Breast epithelium (tissue), 4 donors: ENCODE measurements around the gene SDR9C7. TPM values are rescaled to one million over a fixed set of nuclear protein-coding genes. Genes with fewer than 3 reads are reported as not detected.
"Not testable (repeated sequence)": the region's sequence is repeated elsewhere in the genome, so short reads cannot be mapped to it uniquely, and the experiment has no call there.

ENCODE experiments used
- DNase-seq, 2 donors: peaks; one replicate each; pipeline ENCODE4 v3.0.0-alpha.2; 2019; ENCODE audit warnings: low spot score in 2 of 2
- H3K27ac ChIP-seq, 2 donors: fragments of 200-600 bp; sonication (generic) in 1 of 2; one replicate each; pipeline ENCODE4 v1.5.1; 2016 to 2019; ENCODE audit warnings: mild to moderate bottlenecking in 1 of 2
- H3K27me3 ChIP-seq, 2 donors: fragments of 200-600 bp; sonication (generic) in 1 of 2; one replicate each; pipeline versions ENCODE4 v1.5.1 to v1.6.0; 2017 to 2019; ENCODE audit warnings: control low read depth in 1 of 2, mild to moderate bottlenecking in 1 of 2
- H3K36me3 ChIP-seq: fragments of 200-600 bp; one replicate; pipeline ENCODE4 v1.5.1; 2019
- H3K4me1 ChIP-seq, 2 donors: fragments of 200-600 bp; sonication (generic); one replicate each; pipeline ENCODE4 v1.5.1; 2016 to 2019; ENCODE audit warnings: control low read depth in 1 of 2
- H3K4me3 ChIP-seq, 3 donors: fragments of 200-600 bp; sonication (generic); 1 replicate in 2 of 3; 2 replicates in 1 of 3; pipeline ENCODE4 v1.5.1; 2016 to 2019; ENCODE audit warnings: mild to moderate bottlenecking in 3 of 3, moderate library complexity in 2 of 3
- H3K9me3 ChIP-seq, 2 donors: fragments of 200-600 bp; sonication (generic) in 1 of 2; one replicate each; pipeline ENCODE4 v1.5.1; 2016 to 2019; ENCODE audit warnings: control low read depth in 1 of 2
- POLR2A ChIP-seq: fragments of 450-650 bp; IDR thresholded peaks from one replicate; pipeline ENCODE4 v1.6.1; 2016; ENCODE audit warnings: antibody characterized with exemption, mild to moderate bottlenecking, moderate library complexity
- POLR2AphosphoS5 ChIP-seq, 3 donors: sonication (generic); formaldehyde crosslinking; IDR thresholded peaks; one replicate each; pipeline ENCODE4 v1.6.1; 2017; ENCODE audit warnings: antibody characterized with exemption in 3 of 3
- intact Hi-C: fragments of 100-400 bp; cut with DNase I; formaldehyde crosslinking; loops from one replicate; pipeline ENCODE4 v1.15.1; 2023; ENCODE audit warnings: low total_unique reads
- total RNA-seq, 3 donors: library from RNA; depleted of rRNA; stranded (reverse); fragments of >200 nt; gene quantifications; one replicate each; pipeline ENCODE4 v1.1.0, GENCODE V29; 2016
- TF ChIP-seq, protein P1 (sequence below), 3 donors: fragments of 450-650 bp; IDR thresholded peaks; one replicate each; pipeline ENCODE4 v1.5.1; 2016 to 2017; ENCODE audit warnings: antibody characterized with exemption in 3 of 3, mild to moderate bottlenecking in 3 of 3, moderate library complexity in 3 of 3

SDR9C7 gene
- total RNA-seq, 3 donors from 2014 or later: not detected

DNA sequence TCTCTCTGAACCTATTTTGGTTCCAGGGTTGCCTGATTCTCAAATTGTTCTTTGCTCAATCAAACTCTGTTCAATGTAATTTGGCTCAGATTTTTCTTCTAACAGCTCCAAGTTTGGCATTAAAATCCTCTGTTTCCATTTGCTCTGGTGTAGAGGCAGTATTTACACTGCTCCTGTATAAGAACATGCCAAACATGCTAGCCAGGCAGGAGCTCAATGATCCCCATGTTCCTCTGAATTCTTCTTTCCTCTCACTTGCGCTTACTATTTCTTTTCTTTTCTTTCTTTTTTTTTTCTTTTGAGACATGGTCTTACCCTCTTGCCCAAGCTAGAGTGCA, 17.2 kb downstream of the SDR9C7 start:
- H3K4me3 ChIP-seq: no peak overlapping the region
- TF ChIP-seq, protein P1, sequence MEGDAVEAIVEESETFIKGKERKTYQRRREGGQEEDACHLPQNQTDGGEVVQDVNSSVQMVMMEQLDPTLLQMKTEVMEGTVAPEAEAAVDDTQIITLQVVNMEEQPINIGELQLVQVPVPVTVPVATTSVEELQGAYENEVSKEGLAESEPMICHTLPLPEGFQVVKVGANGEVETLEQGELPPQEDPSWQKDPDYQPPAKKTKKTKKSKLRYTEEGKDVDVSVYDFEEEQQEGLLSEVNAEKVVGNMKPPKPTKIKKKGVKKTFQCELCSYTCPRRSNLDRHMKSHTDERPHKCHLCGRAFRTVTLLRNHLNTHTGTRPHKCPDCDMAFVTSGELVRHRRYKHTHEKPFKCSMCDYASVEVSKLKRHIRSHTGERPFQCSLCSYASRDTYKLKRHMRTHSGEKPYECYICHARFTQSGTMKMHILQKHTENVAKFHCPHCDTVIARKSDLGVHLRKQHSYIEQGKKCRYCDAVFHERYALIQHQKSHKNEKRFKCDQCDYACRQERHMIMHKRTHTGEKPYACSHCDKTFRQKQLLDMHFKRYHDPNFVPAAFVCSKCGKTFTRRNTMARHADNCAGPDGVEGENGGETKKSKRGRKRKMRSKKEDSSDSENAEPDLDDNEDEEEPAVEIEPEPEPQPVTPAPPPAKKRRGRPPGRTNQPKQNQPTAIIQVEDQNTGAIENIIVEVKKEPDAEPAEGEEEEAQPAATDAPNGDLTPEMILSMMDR (IDR thresholded peaks at IDR 0.05): no peak
- no peak for TF ChIP-seq POLR2AphosphoS5 (IDR thresholded peaks at IDR 0.05)
- TF ChIP-seq POLR2A: no peak
- no peaks in the 10 kb centered on the region for H3K4me1 ChIP-seq
- H3K27ac ChIP-seq: no peak overlapping the region
- DNase-seq: no peak
- H3K9me3 ChIP-seq: no peaks in the 10 kb centered on the region
- intact Hi-C loops: no loop called here
- no peaks in the 10 kb centered on the region for H3K36me3 ChIP-seq
- H3K27me3 ChIP-seq: no peaks in the 10 kb centered on the region

DNA sequence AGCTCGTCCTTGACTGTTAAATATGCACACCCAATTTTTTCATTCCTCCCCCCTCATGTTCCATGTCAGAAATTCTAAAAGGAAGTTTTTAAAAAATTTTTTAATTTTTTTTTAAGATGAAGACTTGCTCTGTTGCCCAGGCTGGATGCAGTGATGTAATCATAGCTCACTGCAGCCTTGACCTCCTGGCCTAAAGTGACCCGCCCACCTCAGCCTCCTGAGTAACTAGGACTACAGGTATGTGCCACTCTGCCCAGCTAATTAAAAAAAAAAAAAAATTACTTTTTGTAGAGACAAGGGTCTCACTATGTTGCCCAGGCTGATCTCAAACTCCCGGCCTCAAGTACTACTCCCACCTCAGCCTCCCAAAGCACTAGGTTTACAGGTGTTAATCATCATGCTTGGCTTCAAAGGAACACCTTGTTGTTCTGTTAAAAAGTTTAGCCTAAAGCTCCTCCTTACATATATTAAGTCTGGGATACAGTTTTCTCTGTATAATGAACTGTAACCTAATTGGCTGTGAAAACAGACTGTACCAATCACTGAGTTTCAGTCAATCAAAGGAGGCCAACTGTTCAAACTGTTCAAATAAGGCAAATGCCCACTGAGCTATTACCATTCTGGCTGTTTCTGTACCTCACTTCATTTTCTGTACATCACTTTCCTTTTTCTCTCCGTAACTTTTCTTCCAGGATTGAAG, 17.8 kb downstream of the SDR9C7 start:
- Histone ChIP-seq H3K4me1 (no peaks in the 10 kb centered on the region), H3K27ac (no peak overlapping the region), H3K27me3 (no peaks in the 10 kb centered on the region), H3K4me3 (no peak overlapping the region), H3K36me3 (no peaks in the 10 kb centered on the region), H3K9me3 (no peaks in the 10 kb centered on the region)
- no peak for DNase-seq
- TF ChIP-seq POLR2AphosphoS5 (IDR thresholded peaks at IDR 0.05): no peak
- TF ChIP-seq POLR2A: no peak
- TF ChIP-seq, protein P1 (IDR thresholded peaks at IDR 0.05): no peak
- intact Hi-C loops: no loop called here

DNA sequence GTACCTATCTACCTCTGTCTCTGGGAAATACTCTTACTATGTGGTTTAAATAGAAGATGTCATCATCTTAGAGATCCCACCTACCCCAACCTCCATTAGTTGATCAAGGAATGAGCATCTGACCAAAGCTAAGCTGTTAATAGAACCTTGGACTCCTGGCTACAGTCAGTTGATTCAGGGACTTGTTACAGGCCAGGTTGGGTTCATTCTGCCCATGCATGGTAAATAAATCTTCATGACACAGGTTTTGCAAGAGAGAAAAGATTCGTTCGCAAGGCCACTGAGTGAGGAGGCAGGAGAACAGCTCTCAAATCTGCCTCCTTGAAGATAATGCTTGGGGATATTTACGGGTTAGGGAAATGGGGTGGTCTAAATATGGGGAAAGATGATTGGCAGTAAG, 19.5 kb downstream of the SDR9C7 start:
- H3K36me3 ChIP-seq: no peaks in the 10 kb centered on the region
- peaks cover under 1% of the 10 kb centered on the region in 2 donors for H3K9me3 ChIP-seq
- no peaks in the 10 kb centered on the region for H3K27me3 ChIP-seq
- intact Hi-C loops: no loop called here
- H3K4me3 ChIP-seq: no peak overlapping the region
- TF ChIP-seq POLR2AphosphoS5 (IDR thresholded peaks at IDR 0.05) (no peak), POLR2A (no peak)
- TF ChIP-seq, protein P1 (IDR thresholded peaks at IDR 0.05): no peak
- no peak for DNase-seq
- no peaks in the 10 kb centered on the region for H3K4me1 ChIP-seq
- H3K27ac ChIP-seq: no peak overlapping the region

DNA sequence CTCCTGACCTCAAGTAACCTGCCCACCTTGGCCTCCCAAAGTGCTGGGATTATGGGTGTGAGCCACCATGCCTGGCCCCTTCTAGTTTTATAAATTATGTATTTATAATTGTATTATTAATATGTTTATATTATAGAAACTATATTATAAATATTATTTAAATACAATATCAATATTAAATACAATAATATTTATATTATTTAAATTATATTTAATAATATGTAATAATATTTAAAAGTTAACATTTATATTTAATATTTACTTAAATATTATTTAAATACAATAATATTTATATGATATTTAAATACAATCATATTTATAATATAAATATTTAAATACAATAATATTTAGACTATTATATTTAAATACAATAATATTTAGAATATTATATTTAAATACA, 20.0 kb downstream of the SDR9C7 start:
- Histone ChIP-seq H3K4me3 (no peak overlapping the region), H3K27me3 (no peaks in the 10 kb centered on the region), H3K36me3 (no peaks in the 10 kb centered on the region), H3K4me1 (no peaks in the 10 kb centered on the region), H3K27ac (no peak overlapping the region), H3K9me3 (peaks cover 5% of the 10 kb centered on the region in 2 donors)
- intact Hi-C loops: no loop called here
- TF ChIP-seq POLR2A (no peak), POLR2AphosphoS5 (IDR thresholded peaks at IDR 0.05) (no peak)
- TF ChIP-seq, protein P1 (IDR thresholded peaks at IDR 0.05): no peak
- no peak for DNase-seq

DNA sequence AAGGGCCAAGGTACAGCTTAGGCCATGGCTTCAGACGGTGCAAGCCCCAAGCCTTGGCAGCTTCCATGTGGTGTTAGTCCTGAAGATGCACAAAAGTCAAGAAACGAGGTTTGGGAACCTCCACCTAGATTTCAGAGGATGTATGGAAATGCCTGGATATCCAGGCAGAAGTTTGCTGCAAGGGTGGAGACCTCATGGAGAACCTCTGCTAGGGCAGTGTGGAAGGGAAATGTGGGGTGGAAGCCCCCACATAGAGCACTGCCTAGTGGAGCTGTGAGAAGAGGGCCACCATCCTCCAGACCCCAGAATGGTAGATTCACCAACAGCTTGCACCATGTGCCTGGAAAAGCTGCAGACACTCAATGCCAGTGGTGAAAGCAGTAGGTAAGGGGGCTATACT, 24.8 kb downstream of the SDR9C7 start:
- H3K9me3 ChIP-seq: peaks cover 9 to 14% of the 10 kb centered on the region in 2 donors
- H3K27me3 ChIP-seq, intact Hi-C loops, DNase-seq, H3K36me3 ChIP-seq, H3K4me3 ChIP-seq, H3K4me1 ChIP-seq, H3K27ac ChIP-seq: not testable (repeated sequence)

DNA sequence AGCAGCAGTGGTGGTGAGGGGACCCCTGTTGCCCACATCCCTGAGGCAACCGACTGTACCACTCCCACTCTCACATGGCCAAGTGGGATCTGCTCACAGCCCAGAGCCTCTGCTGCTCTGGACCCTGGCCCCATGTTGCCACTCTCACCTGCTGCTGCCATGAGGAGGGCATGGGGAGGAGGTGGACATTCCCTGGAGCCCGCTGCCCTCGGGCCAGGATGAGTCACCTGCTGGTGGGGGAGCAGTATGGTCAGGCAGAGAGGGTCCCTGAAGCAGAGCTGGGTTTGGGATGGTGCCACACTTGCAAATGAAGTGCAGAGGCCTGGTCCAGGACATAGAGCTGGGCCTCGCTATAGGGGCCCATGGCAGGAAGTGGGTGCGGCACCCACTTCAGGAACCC, 26.1 kb downstream of the SDR9C7 start:
- Histone ChIP-seq H3K4me1 (no peaks in the 10 kb centered on the region), H3K4me3 (no peak overlapping the region), H3K27ac (no peak overlapping the region), H3K9me3 (peaks cover 17 to 19% of the 10 kb centered on the region in 2 donors), H3K36me3 (no peaks in the 10 kb centered on the region), H3K27me3 (no peaks in the 10 kb centered on the region)
- no peak for TF ChIP-seq POLR2AphosphoS5 (IDR thresholded peaks at IDR 0.05)
- no peak for TF ChIP-seq POLR2A
- TF ChIP-seq, protein P1 (IDR thresholded peaks at IDR 0.05): no peak
- DNase-seq: no peak
- intact Hi-C loops: no loop called here
